ENCODE measurements around the gene NRG4. TPM values are rescaled to one million over a fixed set of nuclear protein-coding genes. Genes with fewer than 3 reads are reported as not detected.
"Not testable (repeated sequence)": the region's sequence is repeated elsewhere in the genome, so short reads cannot be mapped to it uniquely, and the experiment has no call there.

Gene NRG4
- total RNA-seq, 2 donors from 2014 or later: not detected

- DNase-seq (ENCODE audit: low spot score in 2 of 2); ATAC-seq; H3K27ac Mint-ChIP-seq: not testable (repeated sequence)
- peaks cover 18 to 21% of the 10 kb centered on the region in 2 donors for H3K36me3 Mint-ChIP-seq
- peaks cover 12 to 13% of the 10 kb centered on the region in 2 donors for H3K9me3 Mint-ChIP-seq
Measured at GRCh38 chr15:76013470-76013869, 1.2 kb upstream of the NRG4 start.

GRCh38 chr15:76010613-76011012 lies 1.6 kb downstream of the NRG4 start:
- Mint-ChIP-seq H3K9me3 (no peaks in the 10 kb centered on the region), H3K36me3 (no peaks in the 10 kb centered on the region), H3K27ac (no peak overlapping the region)
- ATAC-seq (no peak), DNase-seq (ENCODE audit: low spot score in 2 of 2) (no peak)

- H3K9me3 Mint-ChIP-seq: no peaks in the 10 kb centered on the region
- H3K36me3 Mint-ChIP-seq: no peaks in the 10 kb centered on the region
- no peak for ATAC-seq
- H3K27ac Mint-ChIP-seq: no peak overlapping the region
- DNase-seq (ENCODE audit: low spot score in 2 of 2): no peak
Measured at GRCh38 chr15:76006136-76006778, 6.0 kb downstream of the NRG4 start.

GRCh38 chr15:76003364-76003763 lies 8.9 kb downstream of the NRG4 start:
- Mint-ChIP-seq H3K27ac (no peak overlapping the region), H3K36me3 (no peaks in the 10 kb centered on the region), H3K9me3 (no peaks in the 10 kb centered on the region)
- DNase-seq (ENCODE audit: low spot score in 2 of 2) (no peak), ATAC-seq (no peak)

GRCh38 chr15:75995611-75996010 lies 16.6 kb downstream of the NRG4 start:
- Mint-ChIP-seq H3K9me3 (no peaks in the 10 kb centered on the region), H3K27ac (no peak overlapping the region), H3K36me3 (peaks cover 0 to 5% of the 10 kb centered on the region in 2 donors)
- no peak for DNase-seq (ENCODE audit: low spot score in 2 of 2)
- no peak for ATAC-seq

GRCh38 chr15:75994220-75994619 lies 18.0 kb downstream of the NRG4 start:
- Mint-ChIP-seq H3K36me3 (peaks cover 0 to 5% of the 10 kb centered on the region in 2 donors), H3K9me3 (no peaks in the 10 kb centered on the region), H3K27ac (no peak overlapping the region)
- ATAC-seq (no peak), DNase-seq (ENCODE audit: low spot score in 2 of 2) (no peak)

- no peak overlapping the region for H3K27ac Mint-ChIP-seq
- no peak for ATAC-seq
- H3K9me3 Mint-ChIP-seq: no peaks in the 10 kb centered on the region
- DNase-seq (ENCODE audit: low spot score in 2 of 2): no peak
- peaks cover 0 to 5% of the 10 kb centered on the region in 2 donors for H3K36me3 Mint-ChIP-seq
Measured at GRCh38 chr15:75992897-75993296, 19.3 kb downstream of the NRG4 start.

GRCh38 chr15:75989875-75990274 lies 22.3 kb downstream of the NRG4 start:
- Mint-ChIP-seq H3K9me3 (no peaks in the 10 kb centered on the region), H3K27ac (no peak overlapping the region), H3K36me3 (peaks cover 0 to 5% of the 10 kb centered on the region in 2 donors)
- ATAC-seq (no peak), DNase-seq (ENCODE audit: low spot score in 2 of 2) (no peak)

- peaks cover 0 to under 1% of the 10 kb centered on the region in 2 donors for H3K36me3 Mint-ChIP-seq
- no peaks in the 10 kb centered on the region for H3K9me3 Mint-ChIP-seq
- DNase-seq (ENCODE audit: low spot score in 2 of 2) (no peak), ATAC-seq (no peak)
- H3K27ac Mint-ChIP-seq: no peak overlapping the region
Measured at GRCh38 chr15:75989045-75989444, 23.2 kb downstream of the NRG4 start.

- Mint-ChIP-seq H3K9me3 (no peaks in the 10 kb centered on the region), H3K27ac (no peak overlapping the region), H3K36me3 (no peaks in the 10 kb centered on the region)
- ATAC-seq: no peak
- no peak for DNase-seq (ENCODE audit: low spot score in 2 of 2)
Measured at GRCh38 chr15:75985971-75986370, 26.3 kb downstream of the NRG4 start.

GRCh38 chr15:75984706-75985105 lies 27.5 kb downstream of the NRG4 start:
- H3K9me3 Mint-ChIP-seq; DNase-seq (ENCODE audit: low spot score in 2 of 2); H3K36me3 Mint-ChIP-seq; ATAC-seq; H3K27ac Mint-ChIP-seq: not testable (repeated sequence)

- H3K9me3 Mint-ChIP-seq: no peaks in the 10 kb centered on the region
- no peak for ATAC-seq
- no peak overlapping the region for H3K27ac Mint-ChIP-seq
- DNase-seq (ENCODE audit: low spot score in 2 of 2): no peak
- H3K36me3 Mint-ChIP-seq: no peaks in the 10 kb centered on the region
Measured at GRCh38 chr15:75982468-75982867, 29.8 kb downstream of the NRG4 start.

GRCh38 chr15:75981149-75981815 lies 30.9 kb downstream of the NRG4 start:
- H3K36me3 Mint-ChIP-seq: no peaks in the 10 kb centered on the region
- DNase-seq (ENCODE audit: low spot score in 2 of 2) (no peak), ATAC-seq (no peak)
- no peaks in the 10 kb centered on the region for H3K9me3 Mint-ChIP-seq
- H3K27ac Mint-ChIP-seq: no peak overlapping the region

- not testable (repeated sequence) for DNase-seq (ENCODE audit: low spot score in 2 of 2); H3K27ac Mint-ChIP-seq; H3K9me3 Mint-ChIP-seq; ATAC-seq; H3K36me3 Mint-ChIP-seq
Measured at GRCh38 chr15:75976766-75977165, 35.5 kb downstream of the NRG4 start.

GRCh38 chr15:75966073-75966472 lies 46.2 kb downstream of the NRG4 start:
- no peaks in the 10 kb centered on the region for H3K36me3 Mint-ChIP-seq
- DNase-seq (ENCODE audit: low spot score in 2 of 2) (no peak), ATAC-seq (no peak)
- no peaks in the 10 kb centered on the region for H3K9me3 Mint-ChIP-seq
- H3K27ac Mint-ChIP-seq: no peak overlapping the region

GRCh38 chr15:75961331-75961730 lies 50.9 kb downstream of the NRG4 start:
- no peak for ATAC-seq
- no peak overlapping the region for H3K27ac Mint-ChIP-seq
- no peaks in the 10 kb centered on the region for H3K9me3 Mint-ChIP-seq
- no peak for DNase-seq (ENCODE audit: low spot score in 2 of 2)
- no peaks in the 10 kb centered on the region for H3K36me3 Mint-ChIP-seq

- no peaks in the 10 kb centered on the region for H3K36me3 Mint-ChIP-seq
- ATAC-seq (no peak), DNase-seq (ENCODE audit: low spot score in 2 of 2) (no peak)
- H3K9me3 Mint-ChIP-seq: no peaks in the 10 kb centered on the region
- no peak overlapping the region for H3K27ac Mint-ChIP-seq
Measured at GRCh38 chr15:75955720-75956119, 56.5 kb downstream of the NRG4 start.

- DNase-seq (ENCODE audit: low spot score in 2 of 2) (no peak), ATAC-seq (no peak)
- Mint-ChIP-seq H3K27ac (no peak overlapping the region), H3K36me3 (no peaks in the 10 kb centered on the region), H3K9me3 (no peaks in the 10 kb centered on the region)
Measured at GRCh38 chr15:75952525-75952924, 59.7 kb downstream of the NRG4 start.
